Endodermal cell (in vitro differentiated cells): Measurements from ENCODE around the gene AKT1S1. TPM values are rescaled to one million over a fixed set of nuclear protein-coding genes. Genes with fewer than 3 reads are reported as not detected.

ENCODE experiments used
- DNase-seq: peaks from one replicate; pipeline ENCODE4 v3.0.0-alpha.2; 2017
- H3K27ac ChIP-seq: 2 replicates; pipeline ENCODE4 v1.5.1; 2013; ENCODE audit warnings: mild to moderate bottlenecking, low read depth, low read length, moderate library complexity
- H3K27me3 ChIP-seq: 2 replicates; pipeline ENCODE4 v1.6.1; 2013; ENCODE audit warnings: mild to moderate bottlenecking, low read length, moderate library complexity; ENCODE audit not compliant: insufficient read depth, control insufficient read depth, poor library complexity, severe bottlenecking
- H3K36me3 ChIP-seq: 2 replicates; pipeline ENCODE4 v1.7.0; 2013; ENCODE audit warnings: mild to moderate bottlenecking, low read length, moderate library complexity; ENCODE audit not compliant: control insufficient read depth, insufficient read depth
- H3K4me1 ChIP-seq: one replicate; pipeline ENCODE4 v1.7.0; 2013; ENCODE audit warnings: low read length; ENCODE audit not compliant: control insufficient read depth, insufficient read depth
- H3K4me3 ChIP-seq: 2 replicates; pipeline ENCODE4 v1.5.1; 2013; ENCODE audit warnings: mild to moderate bottlenecking, low read length, moderate library complexity
- H3K9ac ChIP-seq: 2 replicates; pipeline ENCODE4 v1.6.1; 2013; ENCODE audit warnings: mild to moderate bottlenecking, low read length, moderate library complexity; ENCODE audit not compliant: poor library complexity, severe bottlenecking; ENCODE audit errors: extremely low read depth
- H3K9me3 ChIP-seq: 2 replicates; pipeline ENCODE4 v1.6.1; 2013; ENCODE audit warnings: mild to moderate bottlenecking, low read length, moderate library complexity; ENCODE audit not compliant: control insufficient read depth
- H3K27ac Mint-ChIP-seq: 2 replicates; pipeline ENCODE4 v1.8.0; 2020; ENCODE audit warnings: mixed read lengths
- H3K27me3 Mint-ChIP-seq: 2 replicates; pipeline ENCODE4 v1.8.0; 2021; ENCODE audit warnings: mild to moderate bottlenecking, mixed read lengths; ENCODE audit not compliant: insufficient read depth
- H3K36me3 Mint-ChIP-seq: 2 replicates; pipeline ENCODE4 v1.8.0; 2020; ENCODE audit warnings: low read depth, mixed read lengths
- H3K4me1 Mint-ChIP-seq: 2 replicates; pipeline ENCODE4 v1.8.0; 2020; ENCODE audit warnings: mixed read lengths
- H3K4me3 Mint-ChIP-seq: 2 replicates; pipeline ENCODE4 v1.8.0; 2020; ENCODE audit warnings: mild to moderate bottlenecking, moderate library complexity, mixed read lengths
- H3K9me3 Mint-ChIP-seq: 2 replicates; pipeline ENCODE4 v1.8.0; 2020; ENCODE audit warnings: mild to moderate bottlenecking, mixed read lengths
- CTCF ChIP-seq: fragments of 200-600 bp; sonication (generic); conservative IDR thresholded peaks from 2 replicates; pipeline ENCODE4 v1.5.0; 2021; ENCODE audit warnings: antibody characterized with exemption, mild to moderate bottlenecking
- WGBS, 2 experiments: methylation state at CpG; one replicate each; pipeline versions ENCODE4 v1.1.5 to v1.1.7; 2013; ENCODE audit warnings: missing lambda C conversion rate in 2 of 2, mixed read lengths in 1 of 2; ENCODE audit not compliant: insufficient coverage in 1 of 2, insufficient read length in 1 of 2; 5-methylcytosine and 5-hydroxymethylcytosine counted together
- total RNA-seq, 2 donors: library from RNA; stranded (reverse); fragmentation: NEBNext Ultra II Directional in 1 of 2; extraction: Animal tissue kit (Norgen Biotek cat#: 25700) in 1 of 2; gene quantifications; 2 replicates in 1 of 2; 3 replicates in 1 of 2; pipeline ENCODE4 v1.2.1, GENCODE V29; 2021

AKT1S1 gene
- total RNA-seq, 2 donors from 2014 or later, result 41.3 to 47.0 TPM

- Histone ChIP-seq H3K9me3 (no peaks in the 10 kb centered on the region), H3K4me3 (no peak overlapping the region), H3K4me1 (peaks cover 7% of the 10 kb centered on the region), H3K27ac (no peak overlapping the region), H3K9ac (no peak overlapping the region), H3K27me3 (no peaks in the 10 kb centered on the region), H3K36me3 (peaks cover 67% of the 10 kb centered on the region)
- H3K36me3 Mint-ChIP-seq, result peaks cover 66% of the 10 kb centered on the region
- 92 to 95% methylated on average over 19 to 25 of the region's 25 CpGs for WGBS, 2 experiments
- no peaks in the 10 kb centered on the region for H3K27me3 Mint-ChIP-seq
- H3K9me3 Mint-ChIP-seq, result no peaks in the 10 kb centered on the region
- DNase-seq, result peak; percentile 43
- H3K27ac Mint-ChIP-seq, result no peak overlapping the region
- H3K4me1 Mint-ChIP-seq, result peaks cover 22% of the 10 kb centered on the region
- H3K4me3 Mint-ChIP-seq, result no peak overlapping the region
- no peak for TF ChIP-seq CTCF
These were observed 47.1 kb upstream of the AKT1S1 start for GRCh38 chr19:49924004-49924880.

GRCh38 chr19:49923055-49924003 lies 46.2 kb upstream of the AKT1S1 start:
- Mint-ChIP-seq H3K4me1 (peaks cover 18% of the 10 kb centered on the region), H3K9me3 (no peaks in the 10 kb centered on the region), H3K27ac (no peak overlapping the region), H3K4me3 (no peak overlapping the region), H3K36me3 (peaks cover 71% of the 10 kb centered on the region), H3K27me3 (no peaks in the 10 kb centered on the region)
- H3K9ac ChIP-seq, result no peak overlapping the region
- H3K27ac ChIP-seq, result no peak overlapping the region
- H3K4me3 ChIP-seq, result no peak overlapping the region
- no peak for TF ChIP-seq CTCF
- 95% methylated on average over 23 to 31 of the region's 31 CpGs for WGBS, 2 experiments
- H3K27me3 ChIP-seq, result no peaks in the 10 kb centered on the region
- peaks cover 72% of the 10 kb centered on the region for H3K36me3 ChIP-seq
- H3K9me3 ChIP-seq, result no peaks in the 10 kb centered on the region
- peaks cover 7% of the 10 kb centered on the region for H3K4me1 ChIP-seq
- DNase-seq, result peak; percentile 30

- no peak for TF ChIP-seq CTCF
- Histone ChIP-seq H3K36me3 (peaks cover 75% of the 10 kb centered on the region), H3K27me3 (no peaks in the 10 kb centered on the region), H3K4me1 (no peaks in the 10 kb centered on the region), H3K27ac (no peak overlapping the region), H3K9ac (no peak overlapping the region), H3K4me3 (no peak overlapping the region), H3K9me3 (no peaks in the 10 kb centered on the region)
- peak; percentile 44 for DNase-seq
- H3K27me3 Mint-ChIP-seq, result no peaks in the 10 kb centered on the region
- 94 to 97% methylated on average over 13 to 22 of the region's 22 CpGs for WGBS, 2 experiments
- H3K9me3 Mint-ChIP-seq, result no peaks in the 10 kb centered on the region
- H3K36me3 Mint-ChIP-seq, result peaks cover 73% of the 10 kb centered on the region
- no peak overlapping the region for H3K4me3 Mint-ChIP-seq
- peak overlapping the region; percentile 39 for H3K27ac Mint-ChIP-seq
- peaks cover 12% of the 10 kb centered on the region for H3K4me1 Mint-ChIP-seq
These were observed 45.0 kb upstream of the AKT1S1 start for GRCh38 chr19:49921871-49922795.
